NB4 (cell line): ENCODE data around the gene LTBP4.

Source experiments
- POLR2A ChIP-seq: IDR thresholded peaks from 2 replicates; pipeline ENCODE4 v1.6.1; 2011; ENCODE audit warnings: mild to moderate bottlenecking; ENCODE audit not compliant: insufficient read length; ENCODE audit errors: extremely low read depth
- TF ChIP-seq, protein P1 (sequence below): IDR thresholded peaks from one replicate; pipeline ENCODE4 v1.5.1; 2012; ENCODE audit warnings: low read depth, low read length

GRCh38 chr19:40626918-40627317 lies 25.7 kb downstream of the LTBP4 start:
- TF ChIP-seq, protein P1, sequence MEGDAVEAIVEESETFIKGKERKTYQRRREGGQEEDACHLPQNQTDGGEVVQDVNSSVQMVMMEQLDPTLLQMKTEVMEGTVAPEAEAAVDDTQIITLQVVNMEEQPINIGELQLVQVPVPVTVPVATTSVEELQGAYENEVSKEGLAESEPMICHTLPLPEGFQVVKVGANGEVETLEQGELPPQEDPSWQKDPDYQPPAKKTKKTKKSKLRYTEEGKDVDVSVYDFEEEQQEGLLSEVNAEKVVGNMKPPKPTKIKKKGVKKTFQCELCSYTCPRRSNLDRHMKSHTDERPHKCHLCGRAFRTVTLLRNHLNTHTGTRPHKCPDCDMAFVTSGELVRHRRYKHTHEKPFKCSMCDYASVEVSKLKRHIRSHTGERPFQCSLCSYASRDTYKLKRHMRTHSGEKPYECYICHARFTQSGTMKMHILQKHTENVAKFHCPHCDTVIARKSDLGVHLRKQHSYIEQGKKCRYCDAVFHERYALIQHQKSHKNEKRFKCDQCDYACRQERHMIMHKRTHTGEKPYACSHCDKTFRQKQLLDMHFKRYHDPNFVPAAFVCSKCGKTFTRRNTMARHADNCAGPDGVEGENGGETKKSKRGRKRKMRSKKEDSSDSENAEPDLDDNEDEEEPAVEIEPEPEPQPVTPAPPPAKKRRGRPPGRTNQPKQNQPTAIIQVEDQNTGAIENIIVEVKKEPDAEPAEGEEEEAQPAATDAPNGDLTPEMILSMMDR: no peak
- TF ChIP-seq POLR2A: no peak
